A673 (cell line): ENCODE results near the gene NRXN3. TPM values are rescaled to one million over a fixed set of nuclear protein-coding genes. Genes with fewer than 3 reads are reported as not detected.

Source experiments
- BruUV-seq: library from RNA; stranded (reverse); fragments of 400-500 nt; replicated peaks from 2 replicates; lab custom pipeline; 2021; lab: Mats Ljungman, UMichigan
- CTCF ChIA-PET: fragments of 300-600 bp; sonication (Branson Sonifier 250); formaldehyde crosslinking; loops from one replicate; lab custom pipeline; 2022; ENCODE audit warnings: antibody characterized with exemption; lab: Charles Lee
- POLR2A ChIA-PET: fragments of 300-600 bp; sonication (Branson Sonifier 250); formaldehyde crosslinking; loops from one replicate; lab custom pipeline; 2022; ENCODE audit warnings: antibody characterized with exemption; ENCODE audit not compliant: low non-redundant PET; lab: Charles Lee
- DNase-seq: peaks from one replicate; pipeline ENCODE4 v3.0.0-alpha.2; 2015; ENCODE audit warnings: low spot score
- H3K27ac ChIP-seq: fragments of 200-600 bp; sonication (generic); 2 replicates; pipeline ENCODE4 v1.5.1; 2016; ENCODE audit warnings: mixed run types, low read depth, mild to moderate bottlenecking, mixed read lengths, antibody characterized with exemption, low read length; ENCODE audit not compliant: poor library complexity, severe bottlenecking
- H3K27me3 ChIP-seq: fragments of 200-600 bp; sonication (generic); replicated peaks from 2 replicates; pipeline ENCODE4 v1.6.1; 2017; ENCODE audit warnings: mixed run types, low read depth, mild to moderate bottlenecking, mixed read lengths, antibody characterized with exemption, low read length; ENCODE audit not compliant: insufficient read depth, poor library complexity
- H3K36me3 ChIP-seq: fragments of 200-600 bp; sonication (generic); 2 replicates; pipeline ENCODE4 v1.6.1; 2016; ENCODE audit warnings: mixed run types, mild to moderate bottlenecking, mixed read lengths, antibody characterized with exemption, low read length; ENCODE audit not compliant: insufficient read depth, poor library complexity, severe bottlenecking
- H3K4me1 ChIP-seq: fragments of 200-600 bp; sonication (generic); 2 replicates; pipeline ENCODE4 v1.6.1; 2017; ENCODE audit warnings: mixed run types, mild to moderate bottlenecking, mixed read lengths, antibody characterized with exemption, low read length; ENCODE audit not compliant: insufficient read depth, poor library complexity, severe bottlenecking
- H3K4me3 ChIP-seq: fragments of 200-600 bp; sonication (generic); 2 replicates; pipeline ENCODE4 v1.5.1; 2016; ENCODE audit warnings: low read depth, mixed run types, mild to moderate bottlenecking, mixed read lengths, low read length; ENCODE audit not compliant: poor library complexity, severe bottlenecking
- H3K9me3 ChIP-seq: fragments of 200-600 bp; sonication (generic); 2 replicates; pipeline ENCODE4 v1.6.1; 2016; ENCODE audit warnings: mixed run types, low read depth, mild to moderate bottlenecking, mixed read lengths, antibody characterized with exemption, low read length; ENCODE audit not compliant: poor library complexity, severe bottlenecking
- CTCF ChIP-seq: fragments of 300-800, 200-600 bp; sonication (generic); conservative IDR thresholded peaks from 2 replicates; pipeline ENCODE4 v1.5.1; 2017; ENCODE audit warnings: low read depth, mild to moderate bottlenecking, antibody characterized with exemption, low read length, moderate library complexity, mixed read lengths
- EZH2 ChIP-seq: fragments of 200-600 bp; sonication (generic); IDR thresholded peaks from 2 replicates; pipeline ENCODE4 v1.6.1; 2017; ENCODE audit warnings: borderline replicate concordance, low read depth, mild to moderate bottlenecking, mixed read lengths, antibody characterized with exemption, low read length; ENCODE audit not compliant: poor library complexity, severe bottlenecking
- intact Hi-C: fragments of 100-400 bp; cut with micrococcal nuclease; formaldehyde crosslinking; loops from one replicate; pipeline ENCODE4 v1.10.0; 2022; ENCODE audit not compliant: unreplicated experiment
- total RNA-seq: library from RNA; stranded (reverse); gene quantifications from 2 replicates; pipeline ENCODE4 v1.2.3, GENCODE V29; 2021

The NRXN3 gene
- total RNA-seq, 1 experiment from 2014 or later, result 0.21 TPM

- no TSS peak for BruUV-seq
- no peak for DNase-seq
- Histone ChIP-seq H3K9me3 (no peaks in the 10 kb centered on the region), H3K4me1 (no peaks in the 10 kb centered on the region), H3K27ac (no peak overlapping the region), H3K27me3 (peaks cover 6% of the 10 kb centered on the region), H3K4me3 (no peak overlapping the region), H3K36me3 (no peaks in the 10 kb centered on the region)
- CTCF ChIA-PET, result no interaction called here
- intact Hi-C loops, result no loop called here
- TF ChIP-seq EZH2 (no peak), CTCF (no peak)
- POLR2A ChIA-PET, result no interaction called here
Observed at GRCh38 chr14:78491048-78491447, 320.9 kb downstream of the NRXN3 start.

- Histone ChIP-seq H3K27ac (no peak overlapping the region), H3K36me3 (no peaks in the 10 kb centered on the region), H3K4me1 (no peaks in the 10 kb centered on the region), H3K27me3 (no peaks in the 10 kb centered on the region), H3K4me3 (no peak overlapping the region), H3K9me3 (no peaks in the 10 kb centered on the region)
- DNase-seq, result no peak
- TF ChIP-seq CTCF (no peak), EZH2 (no peak)
- CTCF ChIA-PET, result no interaction called here
- POLR2A ChIA-PET, result no interaction called here
- intact Hi-C loops, result no loop called here
- no TSS peak for BruUV-seq
Observed at GRCh38 chr14:78498062-78498595, 328.0 kb downstream of the NRXN3 start.

DNA sequence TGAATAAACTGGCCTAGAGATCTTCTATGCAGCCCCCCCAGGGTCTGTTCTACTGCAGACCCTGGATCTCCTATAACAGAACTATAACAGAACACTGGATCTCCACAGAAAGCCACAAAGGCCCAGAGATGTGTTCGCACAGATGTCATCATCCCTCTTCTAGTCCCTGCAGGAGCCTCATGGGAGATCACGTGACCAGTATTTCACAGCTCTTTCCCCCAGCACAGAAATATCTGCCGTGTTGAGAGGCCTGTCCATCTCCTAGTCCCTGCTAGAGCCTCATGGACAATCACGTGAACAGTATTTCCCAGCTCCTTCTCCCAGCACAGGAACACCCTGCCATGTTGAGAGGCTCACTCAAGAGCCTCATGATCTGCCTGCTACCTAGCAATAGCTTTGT, 331.7 kb downstream of the NRXN3 start:
- BruUV-seq, result no TSS peak
- ChIA-PET CTCF (no interaction called here), POLR2A (interaction anchor here (0.6 kb wide), 1 partner anchor 255 kb away, joined by 7 read pairs; no protein-coding TSS in a partner anchor)
- TF ChIP-seq EZH2 (no peak), CTCF (no peak)
- peaks cover 3% of the 10 kb centered on the region for H3K27me3 ChIP-seq
- H3K4me3 ChIP-seq, result no peak overlapping the region
- H3K4me1 ChIP-seq, result no peaks in the 10 kb centered on the region
- H3K27ac ChIP-seq, result no peak overlapping the region
- DNase-seq, result no peak
- intact Hi-C loops, result no loop called here
- H3K9me3 ChIP-seq, result no peaks in the 10 kb centered on the region
- no peaks in the 10 kb centered on the region for H3K36me3 ChIP-seq
